Psoas muscle (tissue), 8 donors: ENCODE results near the gene B3GAT1. TPM values are rescaled to one million over a fixed set of nuclear protein-coding genes. Genes with fewer than 3 reads are reported as not detected.
A peak's percentile ranks its signal among the peaks of the same experiment; 100 is the strongest.

Source experiments
- ATAC-seq, 4 donors: fragments of 200-7000 bp; cut with Tn5 transposase; one replicate each; pipeline ENCODE4 v1.9.1; 2020; ENCODE audit warnings: moderate library complexity in 3 of 4, mild to moderate bottlenecking in 2 of 4
- DNase-seq, 2 donors: peaks; one replicate each; pipeline ENCODE4 v3.0.0-alpha.2; 2020
- H3K27ac ChIP-seq: fragments of 200-600 bp; one replicate; pipeline ENCODE4 v1.8.0; 2022
- H3K27me3 ChIP-seq, 3 donors: fragments of 200-600 bp in 1 of 3; one replicate each; pipeline versions ENCODE4 v1.6.1 to v1.8.0; 2013 to 2022; ENCODE audit warnings: low read length in 2 of 3, mild to moderate bottlenecking in 2 of 3, moderate library complexity in 1 of 3; ENCODE audit not compliant: insufficient read depth in 3 of 3
- H3K36me3 ChIP-seq, 2 donors: fragments of 200-600 bp in 1 of 2; one replicate each; pipeline versions ENCODE4 v1.6.1 to v1.8.0; 2013 to 2022; ENCODE audit warnings: low read depth in 1 of 2, mild to moderate bottlenecking in 1 of 2, moderate library complexity in 1 of 2; ENCODE audit not compliant: insufficient read depth in 1 of 2
- H3K4me1 ChIP-seq: fragments of 200-600 bp; one replicate; pipeline ENCODE4 v1.8.0; 2022
- H3K4me3 ChIP-seq: fragments of 200-600 bp; one replicate; pipeline ENCODE4 v1.8.0; 2022; ENCODE audit warnings: mild to moderate bottlenecking
- H3K9me3 ChIP-seq: fragments of 200-600 bp; one replicate; pipeline ENCODE4 v1.8.0; 2022
- WGBS, 3 donors: extraction: QIAGEN DNeasy Blood & Tissue Kit; methylation state at CpG; one replicate each; pipeline versions ENCODE4 v1.1.6 to v1.1.7; 2013; 5-methylcytosine and 5-hydroxymethylcytosine counted together
- intact Hi-C, 2 donors: fragments of 100-400 bp; cut with DNase I; formaldehyde crosslinking; loops; one replicate each; pipeline versions ENCODE4 v1.11.0 to v1.14.2; 2022
- polyA plus RNA-seq, 3 donors: library from polyadenylated mRNA; stranded (reverse); fragments of 200-250 nt; gene quantifications; one replicate each; pipeline ENCODE4 v1.2.3, GENCODE V29; 2013
- total RNA-seq, 4 donors: library from RNA; stranded (reverse); fragmentation: NEBNext Ultra II Directional in 2 of 4; extraction: Animal tissue kit (Norgen Biotek cat#: 25700) in 2 of 4; gene quantifications; one replicate each; pipeline versions ENCODE4 v1.2.1 to v1.2.4, GENCODE V29; 2021 to 2023
- TF ChIP-seq, protein P1 (sequence below): fragments of 200-600 bp; IDR thresholded peaks from one replicate; pipeline ENCODE4 v1.8.0; 2022; ENCODE audit warnings: antibody characterized with exemption
- donor health status: healthy with polysubstance abuse.
- donor health status: DM: no; HTN: no; CAD: no; lungs with moderate emphysema.
- donor health status: Bipolar disorder and iron deficiency.
- donor health status: healthy.
- donor health status: DM: yes; HTN: yes; CAD: no.
- donor health status: DM: no; HTN: no; CAD: no.
- donor health status: DM: no; HTN: no; CAD: no.
- donor health status: DM: yes; HTN: yes; CAD: no.

B3GAT1 gene
- total and polyA plus RNA-seq, 7 donors = 0.01 to 0.13 (median 0.06) TPM; not detected in 3

DNA sequence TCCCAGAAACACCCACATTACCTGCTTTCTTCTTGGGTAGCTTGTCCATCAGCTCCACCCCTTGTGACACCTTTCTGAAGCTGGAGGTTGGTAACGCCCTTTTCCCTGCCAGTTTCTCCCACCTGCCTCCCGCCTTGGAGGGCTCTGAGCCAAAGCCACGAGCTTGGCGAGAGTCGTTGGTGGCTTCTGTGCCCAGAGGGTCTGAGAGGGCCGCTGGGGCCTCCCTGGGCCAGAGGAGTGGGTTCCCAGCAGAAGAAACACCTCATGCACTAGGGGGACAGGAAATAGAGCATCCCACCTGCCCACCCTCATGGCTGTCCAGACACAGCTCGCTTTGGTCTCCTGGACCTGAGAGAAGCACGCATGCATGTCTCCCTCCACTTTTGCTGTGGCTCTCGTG lies 37.9 kb downstream of the B3GAT1 start:
- WGBS, 3 donors = 77 to 83% (median 78%) methylated on average over 9 of the region's 9 CpGs
- Histone ChIP-seq H3K27me3 (no peaks in the 10 kb centered on the region), H3K9me3 (no peaks in the 10 kb centered on the region), H3K4me3 (no peak overlapping the region), H3K36me3 (no peaks in the 10 kb centered on the region), H3K4me1 (no peaks in the 10 kb centered on the region), H3K27ac (no peak overlapping the region)
- intact Hi-C loops = no loop called here
- ATAC-seq (no peak), DNase-seq (peak in 1 of 2 donors; percentile 18)
- TF ChIP-seq, protein P1, sequence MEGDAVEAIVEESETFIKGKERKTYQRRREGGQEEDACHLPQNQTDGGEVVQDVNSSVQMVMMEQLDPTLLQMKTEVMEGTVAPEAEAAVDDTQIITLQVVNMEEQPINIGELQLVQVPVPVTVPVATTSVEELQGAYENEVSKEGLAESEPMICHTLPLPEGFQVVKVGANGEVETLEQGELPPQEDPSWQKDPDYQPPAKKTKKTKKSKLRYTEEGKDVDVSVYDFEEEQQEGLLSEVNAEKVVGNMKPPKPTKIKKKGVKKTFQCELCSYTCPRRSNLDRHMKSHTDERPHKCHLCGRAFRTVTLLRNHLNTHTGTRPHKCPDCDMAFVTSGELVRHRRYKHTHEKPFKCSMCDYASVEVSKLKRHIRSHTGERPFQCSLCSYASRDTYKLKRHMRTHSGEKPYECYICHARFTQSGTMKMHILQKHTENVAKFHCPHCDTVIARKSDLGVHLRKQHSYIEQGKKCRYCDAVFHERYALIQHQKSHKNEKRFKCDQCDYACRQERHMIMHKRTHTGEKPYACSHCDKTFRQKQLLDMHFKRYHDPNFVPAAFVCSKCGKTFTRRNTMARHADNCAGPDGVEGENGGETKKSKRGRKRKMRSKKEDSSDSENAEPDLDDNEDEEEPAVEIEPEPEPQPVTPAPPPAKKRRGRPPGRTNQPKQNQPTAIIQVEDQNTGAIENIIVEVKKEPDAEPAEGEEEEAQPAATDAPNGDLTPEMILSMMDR = no peak

DNA sequence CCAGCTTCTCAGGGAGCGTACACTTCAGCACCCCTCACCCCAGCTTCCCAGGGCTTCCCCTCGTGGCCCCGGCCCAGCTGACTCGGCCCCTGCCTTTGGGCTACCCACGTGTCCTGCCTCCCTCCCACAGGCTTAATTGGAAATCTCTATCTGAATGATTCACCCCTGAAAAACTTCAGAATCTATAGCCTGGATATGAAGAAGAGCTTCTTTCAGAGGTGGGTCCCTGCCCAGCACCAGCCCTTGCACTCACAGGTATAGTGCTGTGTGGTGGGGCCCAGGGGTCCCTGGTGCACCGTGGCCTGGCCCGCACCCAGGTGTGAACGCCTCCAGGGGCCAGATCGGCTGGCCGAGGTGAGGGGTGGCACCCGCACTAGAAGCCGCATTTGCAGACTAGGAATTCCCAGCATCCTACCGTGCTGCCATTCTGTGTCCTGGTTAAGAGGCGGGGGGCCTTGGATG lies 38.4 kb downstream of the B3GAT1 start:
- TF ChIP-seq, protein P1 = no peak
- intact Hi-C loops = no loop called here
- WGBS, 3 donors = 82 to 86% (median 84%) methylated on average over 14 of the region's 14 CpGs
- H3K9me3 ChIP-seq = no peaks in the 10 kb centered on the region
- H3K36me3 ChIP-seq = no peaks in the 10 kb centered on the region
- H3K27me3 ChIP-seq = no peaks in the 10 kb centered on the region
- H3K27ac ChIP-seq = no peak overlapping the region
- H3K4me1 ChIP-seq = no peaks in the 10 kb centered on the region
- no peak overlapping the region for H3K4me3 ChIP-seq
- ATAC-seq = no peak
- DNase-seq = no peak

- ATAC-seq (no peak), DNase-seq (no peak)
- intact Hi-C loops = no loop called here
- Histone ChIP-seq H3K9me3 (no peaks in the 10 kb centered on the region), H3K36me3 (no peaks in the 10 kb centered on the region), H3K27ac (no peak overlapping the region), H3K27me3 (no peaks in the 10 kb centered on the region), H3K4me1 (no peaks in the 10 kb centered on the region), H3K4me3 (no peak overlapping the region)
- WGBS, 3 donors = 53 to 64% (median 57%) methylated on average over 8 of the region's 8 CpGs
- TF ChIP-seq, protein P1 = no peak
Observed at GRCh38 chr11:134372961-134373360, 39.1 kb downstream of the B3GAT1 start.

DNA sequence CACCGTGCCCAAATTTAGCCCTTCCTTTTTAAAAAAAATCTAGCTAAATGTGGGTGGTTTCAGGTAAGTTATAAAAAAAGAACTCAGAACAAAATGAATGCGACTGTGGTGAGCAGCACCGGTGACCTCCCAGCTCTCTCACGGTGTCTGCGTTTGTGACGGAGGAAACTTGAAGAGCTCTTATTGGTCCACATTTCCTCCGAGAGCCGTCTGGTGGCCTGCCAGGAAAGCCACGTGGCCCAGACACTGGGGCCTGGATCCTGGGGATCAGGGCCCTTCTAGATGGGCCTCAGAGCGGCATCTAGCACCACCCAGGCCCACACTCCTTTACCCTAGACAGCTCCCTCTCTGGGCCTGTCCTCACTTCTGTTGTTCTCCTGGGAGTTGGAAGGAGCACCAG lies 39.5 kb downstream of the B3GAT1 start:
- Histone ChIP-seq H3K36me3 (no peaks in the 10 kb centered on the region), H3K27ac (no peak overlapping the region), H3K4me1 (no peaks in the 10 kb centered on the region), H3K4me3 (no peak overlapping the region), H3K9me3 (no peaks in the 10 kb centered on the region), H3K27me3 (no peaks in the 10 kb centered on the region)
- DNase-seq (no peak), ATAC-seq (no peak)
- intact Hi-C loops = no loop called here
- 75 to 80% (median 79%) methylated on average over 10 of the region's 10 CpGs for WGBS, 3 donors
- TF ChIP-seq, protein P1 = no peak
